HG02870 (cell line): ENCODE results near the gene MARVELD1.
"Not testable (repeated sequence)": the region's sequence is repeated elsewhere in the genome, so short reads cannot be mapped to it uniquely, and the experiment has no call there.

Source experiments
- ATAC-seq: cut with Tn5 transposase; IDR thresholded peaks from one replicate; pipeline ENCODE4 v1.9.1; 2021; ENCODE audit warnings: mild to moderate bottlenecking, moderate library complexity; ENCODE audit not compliant: unreplicated experiment

MARVELD1 gene

GRCh38 chr10:97689559-97690020 lies 23.9 kb upstream of the MARVELD1 start:
- ATAC-seq = no peak

- no peak for ATAC-seq
Measured at GRCh38 chr10:97690133-97690532, 23.4 kb upstream of the MARVELD1 start.

- ATAC-seq = not testable (repeated sequence)
Measured at GRCh38 chr10:97698072-97698655, 15.4 kb upstream of the MARVELD1 start.

GRCh38 chr10:97701438-97702069 lies 12.0 kb upstream of the MARVELD1 start:
- ATAC-seq = peak; percentile 70

- no peak for ATAC-seq
Measured at GRCh38 chr10:97703398-97704067, 10.0 kb upstream of the MARVELD1 start.

GRCh38 chr10:97704341-97704740 lies 9.2 kb upstream of the MARVELD1 start:
- no peak for ATAC-seq

GRCh38 chr10:97705006-97705670 lies 8.4 kb upstream of the MARVELD1 start:
- no peak for ATAC-seq

GRCh38 chr10:97707134-97707861 lies 6.2 kb upstream of the MARVELD1 start:
- ATAC-seq = no peak

- no peak for ATAC-seq
Measured at GRCh38 chr10:97708167-97708566, 5.4 kb upstream of the MARVELD1 start.

- ATAC-seq = no peak
Measured at GRCh38 chr10:97708976-97709946, 4.3 kb upstream of the MARVELD1 start.

- ATAC-seq = no peak
Measured at GRCh38 chr10:97711640-97712572, 1.6 kb upstream of the MARVELD1 start.

- peak; percentile 73 for ATAC-seq
Measured at GRCh38 chr10:97713826-97714400, 383 bp downstream of the MARVELD1 start.

- ATAC-seq = peak; percentile 20
Measured at GRCh38 chr10:97714401-97715258, 1.1 kb downstream of the MARVELD1 start.

- no peak for ATAC-seq
Measured at GRCh38 chr10:97715259-97715874, 1.8 kb downstream of the MARVELD1 start.

- no peak for ATAC-seq
Measured at GRCh38 chr10:97717627-97718026, 4.1 kb downstream of the MARVELD1 start.

- no peak for ATAC-seq
Measured at GRCh38 chr10:97718178-97718577, 4.6 kb downstream of the MARVELD1 start.

- ATAC-seq = no peak
Measured at GRCh38 chr10:97718659-97719142, 5.2 kb downstream of the MARVELD1 start.
